Right atrium auricular region (tissue), 2 donors: ENCODE results near the gene PADI4. TPM values are rescaled to one million over a fixed set of nuclear protein-coding genes. Genes with fewer than 3 reads are reported as not detected.

ENCODE experiments used
- DNase-seq: peaks from one replicate; pipeline ENCODE4 v3.0.0-alpha.2; 2019; ENCODE audit warnings: low spot score
- H3K27ac ChIP-seq, 2 donors: fragments of 200-600 bp; sonication (generic); 1 replicate in 1 of 2; 2 replicates in 1 of 2; pipeline ENCODE4 v1.5.1; 2016 to 2019
- H3K27me3 ChIP-seq, 2 donors: fragments of 200-600 bp; sonication (generic); one replicate each; pipeline versions ENCODE4 v1.5.1 to v1.6.0; 2017 to 2019
- H3K36me3 ChIP-seq: fragments of 200-600 bp; sonication (generic); one replicate; pipeline ENCODE4 v1.5.1; 2016
- H3K4me1 ChIP-seq, 2 donors: fragments of 200-600 bp; sonication (generic); one replicate each; pipeline versions ENCODE4 v1.5.1 to v1.6.0; 2017 to 2019
- H3K4me3 ChIP-seq, 2 donors: fragments of 200-600 bp; sonication (generic); 1 replicate in 1 of 2; 2 replicates in 1 of 2; pipeline ENCODE4 v1.5.1; 2017 to 2019; ENCODE audit warnings: mild to moderate bottlenecking in 1 of 2, moderate library complexity in 1 of 2
- H3K9me3 ChIP-seq, 2 donors: fragments of 200-600 bp; sonication (generic); one replicate each; pipeline ENCODE4 v1.5.1; 2019
- total RNA-seq, 2 donors: library from RNA; depleted of rRNA; stranded (reverse); fragments of >200 nt; gene quantifications; one replicate each; pipeline ENCODE4 v1.1.0, GENCODE V29; 2016
- TF ChIP-seq, protein P1 (sequence below), 2 donors: fragments of 200-600 bp; sonication (generic); IDR thresholded peaks; one replicate each; pipeline ENCODE4 v1.5.1; 2019; ENCODE audit warnings: antibody characterized with exemption in 2 of 2

PADI4 gene
- total RNA-seq, 2 donors from 2014 or later: 0.19 to 0.31 TPM

DNA sequence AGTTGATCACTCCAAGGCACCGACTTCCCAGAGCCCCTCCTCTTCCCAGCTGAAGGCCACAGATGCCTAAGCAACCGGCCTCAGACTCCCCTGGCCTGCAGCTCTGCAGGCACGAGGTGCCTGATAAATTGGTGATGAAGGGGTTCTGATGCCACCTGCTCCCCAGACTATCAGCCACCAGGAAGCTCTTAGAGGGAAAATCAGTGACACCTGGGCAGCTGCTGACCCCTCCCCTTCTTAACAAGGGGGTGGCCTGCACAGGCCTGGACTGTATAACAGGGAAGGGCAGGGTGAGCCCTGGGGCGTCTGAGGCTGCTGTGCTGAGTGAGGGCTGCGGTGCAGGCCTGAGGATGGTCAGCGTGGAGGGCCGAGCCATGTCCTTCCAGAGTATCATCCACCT is 63.9 kb downstream of the PADI4 start, which contains the start of gene PADI6:
Gene PADI6 (plus strand): TSS at position 301 of the 400 bp plus-strand sequence. CDS start 50 bp downstream, at position 351.
- TF ChIP-seq, protein P1, sequence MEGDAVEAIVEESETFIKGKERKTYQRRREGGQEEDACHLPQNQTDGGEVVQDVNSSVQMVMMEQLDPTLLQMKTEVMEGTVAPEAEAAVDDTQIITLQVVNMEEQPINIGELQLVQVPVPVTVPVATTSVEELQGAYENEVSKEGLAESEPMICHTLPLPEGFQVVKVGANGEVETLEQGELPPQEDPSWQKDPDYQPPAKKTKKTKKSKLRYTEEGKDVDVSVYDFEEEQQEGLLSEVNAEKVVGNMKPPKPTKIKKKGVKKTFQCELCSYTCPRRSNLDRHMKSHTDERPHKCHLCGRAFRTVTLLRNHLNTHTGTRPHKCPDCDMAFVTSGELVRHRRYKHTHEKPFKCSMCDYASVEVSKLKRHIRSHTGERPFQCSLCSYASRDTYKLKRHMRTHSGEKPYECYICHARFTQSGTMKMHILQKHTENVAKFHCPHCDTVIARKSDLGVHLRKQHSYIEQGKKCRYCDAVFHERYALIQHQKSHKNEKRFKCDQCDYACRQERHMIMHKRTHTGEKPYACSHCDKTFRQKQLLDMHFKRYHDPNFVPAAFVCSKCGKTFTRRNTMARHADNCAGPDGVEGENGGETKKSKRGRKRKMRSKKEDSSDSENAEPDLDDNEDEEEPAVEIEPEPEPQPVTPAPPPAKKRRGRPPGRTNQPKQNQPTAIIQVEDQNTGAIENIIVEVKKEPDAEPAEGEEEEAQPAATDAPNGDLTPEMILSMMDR (IDR thresholded peaks at IDR 0.05): no peak
- Histone ChIP-seq H3K4me3 (no peak within 1 kb of the TSS), H3K4me1 (no peaks in the 10 kb centered on the region), H3K27me3 (no peaks in the 10 kb centered on the region), H3K36me3 (no peaks in the 10 kb centered on the region), H3K27ac (no peak within 1 kb of the TSS), H3K9me3 (no peaks in the 10 kb centered on the region)
- no peak for DNase-seq

DNA sequence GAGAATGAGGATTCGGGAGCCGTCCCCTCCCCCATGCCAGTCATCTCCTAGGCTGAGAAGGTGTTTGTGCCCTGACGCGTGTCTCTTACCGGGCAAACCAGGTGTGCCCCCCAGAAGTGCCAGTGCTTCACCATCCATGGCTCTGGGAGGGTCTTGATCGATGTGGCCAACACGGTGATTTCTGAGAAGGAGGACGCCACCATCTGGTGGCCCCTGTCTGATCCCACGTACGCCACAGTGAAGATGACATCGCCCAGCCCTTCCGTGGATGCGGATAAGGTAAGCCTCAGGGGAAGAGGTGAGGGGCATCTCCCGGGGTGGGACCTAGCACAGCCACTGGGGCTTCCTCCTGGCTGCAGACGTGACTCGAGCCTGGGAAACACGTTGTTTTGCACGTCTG is 65.0 kb downstream of the PADI4 start:
- H3K4me1 ChIP-seq: no peaks in the 10 kb centered on the region
- H3K36me3 ChIP-seq: no peaks in the 10 kb centered on the region
- TF ChIP-seq, protein P1 (IDR thresholded peaks at IDR 0.05): no peak
- no peak overlapping the region for H3K27ac ChIP-seq
- no peak for DNase-seq
- H3K27me3 ChIP-seq: no peaks in the 10 kb centered on the region
- H3K9me3 ChIP-seq: no peaks in the 10 kb centered on the region
- H3K4me3 ChIP-seq: no peak overlapping the region

DNA sequence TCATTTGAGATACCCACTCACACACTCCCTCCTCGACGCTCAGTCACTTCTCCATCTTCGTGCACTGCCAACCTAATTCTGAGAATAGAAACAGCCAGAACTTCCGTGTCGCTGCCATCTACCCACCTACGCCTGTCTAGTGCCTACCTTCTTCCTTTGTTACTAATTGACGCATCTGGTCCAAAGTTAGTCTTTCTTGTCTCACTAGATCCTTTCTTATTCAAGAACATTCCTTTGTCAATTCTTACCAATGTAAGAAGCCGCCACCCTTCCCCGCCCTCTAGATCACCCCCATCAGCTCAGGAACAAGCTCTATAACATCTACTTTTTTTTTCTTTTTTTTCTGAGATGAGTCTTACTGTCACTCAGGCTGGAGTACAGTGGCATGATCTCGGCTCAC is 67.7 kb downstream of the PADI4 start:
- Histone ChIP-seq H3K4me1 (no peaks in the 10 kb centered on the region), H3K4me3 (no peak overlapping the region), H3K27ac (no peak overlapping the region), H3K9me3 (no peaks in the 10 kb centered on the region), H3K36me3 (no peaks in the 10 kb centered on the region), H3K27me3 (no peaks in the 10 kb centered on the region)
- DNase-seq: no peak
- TF ChIP-seq, protein P1 (IDR thresholded peaks at IDR 0.05): no peak

DNA sequence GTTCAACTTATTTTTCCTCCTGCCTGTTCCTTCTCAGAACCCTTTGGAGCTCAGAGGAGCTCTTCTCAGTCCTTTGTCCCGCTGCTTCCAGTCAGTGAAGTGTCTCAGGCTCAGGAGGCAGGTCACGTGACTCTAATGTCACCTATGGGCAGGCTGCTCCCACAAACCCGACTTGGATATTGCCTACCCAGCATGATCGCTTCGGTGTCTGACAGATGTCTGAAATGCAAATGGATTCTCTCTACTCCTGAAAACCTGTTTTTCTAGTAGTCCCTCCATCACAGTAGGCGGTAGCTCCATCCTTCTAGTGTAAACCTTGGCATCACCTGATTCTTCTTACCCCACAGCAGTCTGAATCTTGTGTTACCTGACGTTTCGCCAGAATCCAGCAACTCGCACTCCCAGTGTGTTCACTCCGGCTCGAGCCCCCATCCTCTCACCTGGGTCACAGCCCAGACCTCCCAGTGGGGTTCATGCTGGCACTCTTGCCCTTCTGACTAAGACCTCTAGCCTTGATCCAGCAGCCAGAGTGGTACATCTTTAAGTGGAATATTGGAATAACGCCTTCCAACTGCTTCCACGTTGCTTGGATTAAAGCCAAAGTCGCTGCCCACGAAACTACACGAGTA is 69.4 kb downstream of the PADI4 start:
- Histone ChIP-seq H3K4me1 (no peaks in the 10 kb centered on the region), H3K27me3 (no peaks in the 10 kb centered on the region), H3K4me3 (no peak overlapping the region), H3K36me3 (no peaks in the 10 kb centered on the region), H3K9me3 (no peaks in the 10 kb centered on the region), H3K27ac (no peak overlapping the region)
- no peak for DNase-seq
- TF ChIP-seq, protein P1 (IDR thresholded peaks at IDR 0.05): no peak

DNA sequence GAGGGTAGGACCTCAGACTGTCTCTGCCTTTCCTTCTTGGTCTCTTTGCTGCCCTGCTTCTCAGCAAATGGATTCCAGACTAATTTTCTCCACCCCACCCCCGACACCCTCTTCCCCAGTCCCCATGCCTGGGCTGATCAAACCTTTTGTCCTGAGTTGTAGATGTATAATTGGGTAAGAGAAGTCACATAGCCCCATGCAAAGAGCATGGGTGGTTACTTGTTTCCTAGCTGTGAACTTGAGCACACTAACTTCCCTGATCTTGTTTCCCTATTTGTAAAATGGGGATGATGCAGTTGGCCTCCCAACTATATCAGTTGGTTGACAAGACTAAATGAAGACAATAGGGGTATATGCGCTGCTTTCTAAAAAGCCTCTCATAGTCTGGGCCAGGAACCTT is 73.2 kb downstream of the PADI4 start:
- TF ChIP-seq, protein P1 (IDR thresholded peaks at IDR 0.05): no peak
- no peak for DNase-seq
- no peak overlapping the region for H3K27ac ChIP-seq
- no peaks in the 10 kb centered on the region for H3K4me1 ChIP-seq
- no peaks in the 10 kb centered on the region for H3K36me3 ChIP-seq
- no peaks in the 10 kb centered on the region for H3K27me3 ChIP-seq
- no peak overlapping the region for H3K4me3 ChIP-seq
- no peaks in the 10 kb centered on the region for H3K9me3 ChIP-seq

DNA sequence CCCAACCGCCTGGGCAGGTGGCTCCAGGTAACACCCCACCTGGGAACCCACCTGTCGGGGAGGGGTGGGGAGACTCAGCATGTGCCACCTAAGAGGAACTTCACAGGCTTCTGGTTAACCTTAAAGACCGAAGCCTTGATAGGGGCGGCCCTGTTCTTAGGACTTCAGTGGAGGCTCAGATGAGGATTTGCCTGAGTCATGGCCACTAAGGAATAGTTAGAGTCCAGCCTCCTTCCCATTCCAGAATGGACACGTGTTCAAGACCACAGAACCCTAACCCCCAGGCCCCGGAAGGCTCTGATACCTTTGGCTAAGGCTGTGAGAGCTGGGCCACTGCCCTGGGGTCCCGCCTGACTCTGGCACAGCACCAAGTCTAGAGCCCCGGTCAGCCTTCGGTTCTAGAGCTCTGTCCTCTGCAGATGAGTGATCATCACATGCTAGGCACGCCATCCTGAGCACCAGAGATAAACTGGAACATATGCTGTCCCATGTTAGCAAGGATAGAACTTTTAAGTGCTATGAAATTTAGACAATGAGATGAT is 84.3 kb downstream of the PADI4 start:
- H3K36me3 ChIP-seq: no peaks in the 10 kb centered on the region
- DNase-seq: no peak

More for the DNA sequence above, 84.3 kb downstream of the PADI4 start:
- Histone ChIP-seq H3K9me3 (no peaks in the 10 kb centered on the region), H3K4me1 (no peaks in the 10 kb centered on the region), H3K4me3 (no peak overlapping the region), H3K27me3 (no peaks in the 10 kb centered on the region), H3K27ac (no peak overlapping the region)
- TF ChIP-seq, protein P1 (IDR thresholded peaks at IDR 0.05): no peak
